GM21367 (cell line): ENCODE measurements around the gene GARIN5A.

Experiments used
- ATAC-seq: cut with Tn5 transposase; IDR thresholded peaks from one replicate; pipeline ENCODE4 v1.9.1; 2021; ENCODE audit not compliant: unreplicated experiment

GARIN5A gene

DNA sequence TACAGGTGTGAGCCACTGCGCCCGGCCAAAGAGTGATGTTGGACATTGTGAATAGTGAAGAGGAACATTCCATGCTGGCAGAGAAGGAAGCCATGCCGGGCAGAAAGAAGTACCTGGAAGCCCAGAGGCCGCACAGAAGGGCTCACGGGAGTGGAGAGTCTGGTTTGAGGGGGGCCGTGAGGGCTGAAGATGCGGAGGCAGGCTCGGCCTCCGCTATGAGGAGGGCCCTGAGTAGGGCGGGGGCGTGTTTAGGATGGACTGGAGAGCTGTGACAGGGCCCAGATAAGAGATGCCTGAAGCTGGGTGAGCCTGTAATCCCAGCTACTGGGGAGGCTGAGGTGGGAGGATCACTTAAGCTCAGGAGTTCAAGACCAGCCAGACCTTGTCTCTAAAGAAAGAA is 32.7 kb upstream of the GARIN5A start:
- ATAC-seq: no peak

DNA sequence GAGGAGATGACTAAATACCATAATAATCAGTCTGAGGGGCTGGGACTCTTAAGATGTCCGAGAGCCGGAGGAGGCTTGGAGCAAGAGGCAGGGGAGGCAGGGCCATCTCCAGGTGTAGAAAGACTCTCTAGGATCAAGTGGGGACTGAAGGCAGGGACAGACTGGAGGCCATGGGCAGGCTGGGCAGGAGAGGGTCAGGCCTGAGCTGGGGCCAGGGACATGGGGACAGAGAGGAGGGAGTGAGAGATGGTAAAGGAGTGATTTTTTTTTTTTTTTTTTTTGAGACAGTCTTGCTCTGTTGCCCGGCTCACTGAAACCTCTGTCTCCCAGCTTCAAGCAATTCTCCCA is 32.2 kb upstream of the GARIN5A start:
- no peak for ATAC-seq

DNA sequence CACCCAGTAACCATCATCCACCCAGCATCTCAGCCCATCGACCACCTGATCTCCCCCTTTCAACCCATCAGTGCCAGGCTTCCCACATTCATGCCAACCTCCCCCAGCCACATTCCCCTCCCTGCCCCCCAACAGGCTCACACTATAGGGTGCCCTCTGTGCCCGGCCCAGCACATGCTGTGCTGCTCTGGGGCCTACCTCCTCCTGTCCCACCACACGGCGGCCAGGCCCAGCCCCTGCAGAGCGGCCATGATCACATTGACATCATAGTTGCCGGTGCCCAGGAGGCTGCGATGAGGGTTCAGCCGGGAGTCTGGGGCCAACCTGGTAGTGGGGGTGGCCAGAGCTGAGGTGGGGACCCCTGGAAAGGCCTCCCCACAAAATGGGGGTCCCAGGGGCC is 30.7 kb upstream of the GARIN5A start:
- no peak for ATAC-seq

DNA sequence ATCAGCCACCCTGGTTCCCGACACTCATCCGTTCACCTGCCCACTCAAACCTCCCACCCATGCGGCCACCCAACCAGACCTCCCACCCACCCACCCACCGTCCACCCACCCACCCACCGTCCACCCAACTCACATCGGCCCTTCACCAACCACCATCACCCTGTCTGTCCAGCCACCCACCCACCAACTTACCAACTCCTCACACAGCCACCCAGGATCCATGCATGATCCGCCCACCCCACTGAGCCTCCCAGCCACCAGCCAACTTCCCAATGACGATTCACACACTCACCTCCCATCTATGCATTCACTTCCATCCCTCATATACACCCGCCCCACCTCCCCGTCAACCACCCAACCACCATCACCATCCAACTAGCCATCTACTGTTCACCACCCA is 30.1 kb upstream of the GARIN5A start:
- ATAC-seq: no peak

DNA sequence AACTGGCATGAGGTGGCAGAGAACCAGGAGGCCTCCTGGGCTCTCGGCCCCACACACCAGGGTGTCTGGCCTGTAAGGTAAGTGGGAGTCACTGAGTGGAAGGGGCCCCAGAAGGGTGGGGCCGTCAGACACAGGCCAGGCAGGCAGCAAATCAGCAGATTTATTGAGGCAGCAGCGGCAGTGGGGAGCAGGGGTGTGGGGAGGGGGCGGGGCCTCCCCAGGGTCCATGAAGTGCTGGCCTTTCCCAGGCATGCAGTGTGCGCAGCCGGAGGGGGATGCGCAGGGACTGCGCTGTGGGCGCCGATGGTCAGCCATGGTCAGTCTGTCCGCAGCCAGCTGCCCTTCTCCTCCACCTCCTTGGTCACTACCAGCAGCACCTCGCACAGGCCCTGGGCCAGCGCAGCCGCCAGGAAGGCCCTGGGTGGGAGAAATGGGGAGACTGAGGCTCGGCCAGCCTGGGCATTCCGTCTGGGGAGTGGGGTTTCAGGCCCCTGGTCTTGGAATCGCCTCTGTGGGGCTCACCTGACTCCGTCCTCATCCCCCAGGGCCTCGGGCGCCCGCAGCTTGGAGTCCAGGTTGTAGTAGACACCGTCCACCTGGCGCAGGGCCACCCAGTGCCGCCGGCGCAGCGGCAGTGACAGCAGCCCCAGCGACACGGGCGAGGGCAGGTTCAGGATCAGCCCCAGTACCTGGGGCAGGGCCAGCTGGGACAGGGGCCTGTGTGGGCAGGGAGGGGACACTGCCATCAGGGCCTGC is 29.4 kb upstream of the GARIN5A start:
- no peak for ATAC-seq

DNA sequence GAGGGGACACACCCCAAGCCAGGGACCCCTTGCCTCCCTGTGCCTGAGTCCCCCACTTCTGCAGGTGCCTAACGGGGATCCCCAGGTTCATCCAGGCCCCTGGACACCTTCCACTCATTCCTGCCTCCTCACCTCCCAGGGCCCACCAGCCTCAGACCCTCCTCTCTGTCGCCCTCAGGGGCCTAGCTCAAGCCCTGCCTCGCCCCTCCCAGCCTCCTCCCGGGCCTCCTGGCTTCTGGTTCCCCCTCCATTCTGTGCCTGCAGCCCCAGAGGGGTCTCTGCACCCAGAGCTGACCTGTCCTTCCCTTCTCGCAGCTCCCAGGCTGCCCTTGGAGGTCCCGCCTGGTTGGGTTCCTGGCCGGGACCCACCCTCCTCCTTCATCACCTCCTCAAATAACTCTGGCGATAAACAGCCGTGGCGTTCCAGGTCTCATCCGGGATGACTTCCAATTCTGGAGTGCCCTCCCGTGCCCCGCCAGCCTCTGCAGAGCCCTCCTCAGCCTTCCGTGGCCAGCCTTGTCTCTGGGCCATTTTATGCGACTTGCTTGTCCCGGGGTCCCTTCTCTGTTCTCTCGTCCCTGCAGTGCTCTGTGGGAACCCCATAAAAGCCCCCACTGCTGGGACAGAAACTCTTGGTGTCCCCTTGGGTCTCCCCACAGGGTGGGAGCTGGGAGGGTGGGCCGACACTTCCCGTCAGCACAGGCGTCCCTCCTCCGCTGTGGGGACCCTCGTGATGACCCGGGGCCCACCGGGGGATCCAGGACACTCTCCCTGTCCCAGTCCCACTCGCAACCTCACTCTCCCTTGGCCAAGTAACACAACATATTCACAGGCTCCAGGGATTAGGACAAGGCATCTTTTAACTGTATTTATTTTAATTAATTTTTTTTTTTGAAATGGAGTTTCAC is 25.2 kb upstream of the GARIN5A start:
- no peak for ATAC-seq

DNA sequence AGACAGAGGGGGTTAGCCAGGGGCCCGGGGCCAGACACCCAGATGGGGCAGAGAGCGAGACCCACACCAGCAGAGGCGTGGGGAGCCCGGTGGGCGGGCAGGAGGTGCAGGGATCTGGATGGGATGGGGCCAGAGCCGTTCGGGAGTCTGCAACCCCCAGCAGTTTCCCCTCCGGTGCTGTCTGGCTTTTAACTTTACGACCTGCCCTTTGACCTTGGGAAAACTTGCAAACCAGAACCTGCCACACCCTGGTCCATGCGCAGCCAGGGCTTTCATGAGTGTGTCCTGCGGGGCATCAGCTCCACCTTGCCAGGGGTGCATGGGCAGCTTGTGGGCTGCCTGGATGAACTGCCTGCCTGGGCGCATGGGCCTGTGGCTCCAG is 24.5 kb upstream of the GARIN5A start:
- no peak for ATAC-seq

DNA sequence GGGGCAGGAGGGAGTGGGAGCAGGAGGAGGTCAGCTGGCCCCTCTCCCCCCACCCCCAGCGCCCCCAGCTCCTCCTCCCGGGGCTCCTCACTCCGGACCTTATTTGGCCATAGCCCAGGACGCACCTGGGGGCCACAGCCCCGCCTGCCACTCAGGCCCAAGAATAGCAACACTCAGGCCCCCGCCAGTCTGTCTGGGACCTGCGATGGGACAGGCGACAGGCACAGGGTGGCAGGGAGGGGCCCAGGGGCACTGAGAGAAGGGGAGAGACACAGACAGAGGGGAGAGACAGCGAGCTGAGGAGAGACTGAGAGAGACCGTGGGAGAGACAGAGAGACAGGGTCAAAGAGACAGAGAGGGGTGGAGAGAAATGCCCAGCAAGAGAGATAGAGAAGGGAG is 24.1 kb upstream of the GARIN5A start:
- ATAC-seq: no peak

DNA sequence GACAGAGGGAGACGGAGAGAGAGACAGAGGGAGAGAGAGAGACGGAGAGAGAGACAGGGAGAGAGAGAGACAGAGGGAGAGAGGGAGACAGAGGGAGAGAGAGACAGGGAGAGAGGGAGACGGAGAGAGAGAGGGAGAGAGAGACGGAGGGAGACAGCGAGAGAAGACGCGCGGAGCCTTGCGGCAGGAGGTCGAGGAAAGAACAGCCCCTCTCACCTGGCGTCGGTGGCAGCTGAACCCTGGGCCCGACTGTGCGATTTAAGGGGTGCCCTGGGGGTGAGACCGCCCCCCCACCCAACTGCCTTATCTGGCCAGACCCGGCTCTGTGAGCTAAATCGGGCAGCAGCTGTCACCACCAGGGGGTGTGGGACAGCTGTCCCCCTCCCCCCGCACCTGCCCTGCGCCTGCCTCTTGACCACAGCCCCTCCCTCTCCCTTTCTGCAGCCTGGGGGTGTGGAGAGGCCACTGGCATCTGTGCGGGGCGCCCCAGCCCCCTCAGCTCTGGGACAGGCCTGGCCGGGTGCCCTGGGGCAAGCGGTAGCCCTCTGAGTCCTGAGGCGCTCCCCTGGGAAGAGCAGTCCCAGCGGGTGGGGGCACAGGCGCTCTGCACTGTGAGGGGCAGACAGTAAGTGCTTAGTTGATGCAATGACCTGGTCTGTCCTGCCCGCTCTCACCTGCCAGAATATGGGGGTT is 23.6 kb upstream of the GARIN5A start:
- no peak for ATAC-seq

DNA sequence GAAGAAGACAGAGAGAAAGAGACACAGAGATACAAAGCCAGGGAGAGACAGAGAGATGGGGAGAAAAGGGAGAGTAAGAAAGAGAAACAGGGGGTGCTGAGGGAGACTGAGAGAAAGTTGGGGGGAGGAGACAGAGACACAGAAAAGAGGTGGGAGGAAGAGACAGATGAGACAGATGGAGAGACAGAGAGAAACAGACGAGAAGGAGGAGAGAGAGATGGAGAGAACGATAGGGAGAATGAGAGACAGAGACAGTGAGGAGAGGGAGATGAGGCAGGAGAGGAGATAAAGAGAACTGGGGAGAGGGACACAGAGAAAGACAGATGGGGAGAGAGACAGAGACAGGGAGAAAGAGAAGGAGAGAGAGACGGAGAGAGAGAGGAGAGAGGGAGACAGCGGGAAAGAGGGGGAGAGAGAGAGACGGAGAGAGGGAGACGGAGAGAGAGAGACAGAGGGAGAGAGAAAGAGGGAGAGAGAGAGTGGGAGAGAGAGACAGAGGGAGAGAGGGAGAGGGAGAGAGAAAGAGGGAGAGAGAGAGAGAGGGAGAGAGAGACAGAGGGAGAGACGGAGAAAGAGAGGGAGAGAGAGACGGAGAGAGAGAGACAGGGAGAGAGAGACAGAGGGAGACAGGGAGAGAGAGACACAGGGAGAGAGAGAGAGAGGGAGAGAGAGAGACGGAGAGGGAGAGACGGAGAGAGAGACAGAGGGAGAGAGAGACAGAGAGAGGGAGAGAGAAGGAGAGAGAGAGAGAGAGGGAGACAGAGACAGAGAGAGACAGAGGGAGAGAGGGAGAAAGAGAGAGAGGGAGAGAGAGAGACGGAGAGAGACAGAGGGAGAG is 21.8 kb upstream of the GARIN5A start:
- ATAC-seq: no peak

DNA sequence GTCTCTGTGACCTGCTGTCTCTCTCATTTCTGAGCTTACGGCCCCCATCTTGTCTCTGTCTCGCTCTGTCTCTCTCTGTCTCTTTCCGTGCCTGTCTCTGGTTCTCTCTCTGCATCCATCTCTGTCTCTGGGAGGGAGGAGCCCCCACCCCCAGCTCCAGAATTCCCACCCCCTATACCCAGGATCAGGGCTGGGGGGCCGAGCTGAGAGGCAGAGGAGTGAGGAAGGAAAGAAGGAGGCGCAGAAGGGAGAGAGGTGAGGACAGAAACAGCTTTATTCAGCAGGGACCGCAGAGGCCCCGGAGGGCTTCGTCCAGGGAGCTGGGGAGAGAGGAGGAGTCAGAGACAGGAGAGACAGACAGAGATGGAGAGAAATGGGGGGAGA is 20.4 kb upstream of the GARIN5A start:
- ATAC-seq: no peak

DNA sequence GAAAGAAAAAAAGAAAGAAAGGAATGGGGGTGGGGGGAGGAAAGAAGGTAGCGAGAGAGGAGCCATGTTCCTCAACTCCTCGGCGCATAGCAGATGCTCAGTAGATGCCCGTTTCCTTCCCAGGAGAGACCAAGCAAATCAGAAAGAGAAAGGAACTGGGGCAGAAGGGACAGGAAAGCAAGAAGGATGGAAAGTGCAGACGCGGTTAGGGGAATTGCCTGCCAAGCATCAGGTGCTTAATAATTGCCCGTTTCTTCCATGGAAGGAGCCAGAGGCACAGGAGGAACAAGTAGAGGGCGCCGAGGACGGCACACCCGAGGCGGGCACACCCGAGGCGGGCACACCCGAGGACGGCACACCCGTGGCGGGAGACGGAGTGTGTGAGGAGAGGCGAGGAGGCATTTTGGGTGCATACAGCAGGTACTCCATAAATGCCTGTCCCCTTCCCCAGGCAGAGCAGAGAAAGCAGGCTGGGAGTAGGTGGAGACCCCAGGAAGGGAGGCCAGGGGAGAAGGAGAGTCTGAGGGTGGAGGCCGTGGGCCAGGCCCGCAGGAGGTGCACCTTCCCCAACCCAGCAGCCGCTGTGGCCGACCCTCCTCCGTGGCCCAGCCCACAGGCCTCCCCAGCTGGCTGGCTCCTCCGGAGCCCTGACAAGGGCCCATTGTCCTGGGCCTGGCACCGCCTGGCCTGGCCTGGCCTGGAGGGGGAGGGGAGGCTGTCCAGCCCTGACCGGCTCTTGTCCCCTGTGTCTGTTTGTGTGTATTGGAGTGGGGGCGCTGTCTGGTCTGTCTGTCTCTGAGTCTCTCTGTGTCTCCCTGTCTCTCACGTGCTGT is 19.8 kb upstream of the GARIN5A start:
- ATAC-seq: no peak

DNA sequence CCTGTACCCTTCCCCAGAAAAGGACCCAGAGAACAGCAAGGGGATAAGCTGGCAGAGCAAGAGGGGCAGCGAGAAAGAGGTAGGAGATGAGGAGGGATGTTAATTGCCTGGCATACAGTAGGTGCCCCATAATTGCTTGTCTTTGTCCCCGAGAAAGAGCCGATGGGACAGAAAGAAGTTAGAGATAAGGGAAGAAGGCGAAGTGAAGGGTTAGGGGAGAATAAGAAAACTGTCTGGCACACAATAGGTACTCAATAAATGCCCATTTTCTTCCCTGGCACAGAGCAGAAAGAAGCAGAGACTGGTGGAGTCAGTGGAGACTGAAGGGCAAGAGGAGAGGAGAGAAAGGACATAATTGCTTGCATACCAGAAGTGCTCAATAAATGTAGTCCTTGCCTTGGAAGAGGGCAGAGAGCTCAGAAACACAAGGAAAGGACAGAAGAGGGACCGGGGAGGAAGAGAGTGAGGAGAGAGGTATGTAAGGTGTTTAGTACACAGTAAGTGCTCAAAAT is 18.4 kb upstream of the GARIN5A start:
- no peak for ATAC-seq

DNA sequence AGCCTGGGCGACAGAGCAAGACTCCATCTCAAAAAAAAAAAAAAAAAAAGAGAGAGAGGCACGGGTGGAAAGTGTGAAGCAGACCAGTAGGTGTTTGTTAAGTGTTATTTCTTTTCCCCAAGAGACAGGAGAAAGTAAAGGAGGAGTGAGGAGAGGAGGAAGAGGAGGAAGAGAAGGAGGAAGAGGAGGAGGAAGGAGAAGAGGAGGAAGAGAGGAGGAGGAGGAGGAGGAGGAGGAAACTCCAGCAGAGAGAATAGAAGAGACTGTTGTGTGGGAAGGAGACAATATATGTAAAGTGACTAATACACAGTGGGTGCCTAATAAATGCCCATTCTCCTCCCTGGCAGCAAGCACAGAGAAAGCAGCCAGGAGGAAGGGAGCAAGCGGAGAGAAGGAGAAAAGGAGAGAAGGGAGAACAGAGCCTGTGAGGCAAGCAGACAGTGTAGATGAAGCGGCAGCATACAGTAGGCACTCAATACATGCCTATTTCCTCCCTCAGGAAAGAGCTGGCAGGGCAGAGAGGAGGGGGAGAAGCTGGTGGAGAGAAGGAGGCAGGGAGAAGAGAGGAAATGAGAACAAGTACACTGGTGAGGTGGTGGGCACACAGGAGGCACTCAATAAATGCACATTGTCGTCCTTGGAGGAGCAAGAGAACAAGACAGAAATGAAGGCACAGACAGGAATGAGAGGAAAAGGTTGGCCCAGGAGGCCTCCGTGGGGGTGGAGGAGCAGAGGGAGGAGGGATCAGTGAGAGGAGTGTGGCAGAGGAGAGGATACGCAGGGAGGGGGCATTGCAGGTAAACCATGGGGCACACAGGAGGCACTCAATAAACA is 17.8 kb upstream of the GARIN5A start:
- no peak for ATAC-seq

DNA sequence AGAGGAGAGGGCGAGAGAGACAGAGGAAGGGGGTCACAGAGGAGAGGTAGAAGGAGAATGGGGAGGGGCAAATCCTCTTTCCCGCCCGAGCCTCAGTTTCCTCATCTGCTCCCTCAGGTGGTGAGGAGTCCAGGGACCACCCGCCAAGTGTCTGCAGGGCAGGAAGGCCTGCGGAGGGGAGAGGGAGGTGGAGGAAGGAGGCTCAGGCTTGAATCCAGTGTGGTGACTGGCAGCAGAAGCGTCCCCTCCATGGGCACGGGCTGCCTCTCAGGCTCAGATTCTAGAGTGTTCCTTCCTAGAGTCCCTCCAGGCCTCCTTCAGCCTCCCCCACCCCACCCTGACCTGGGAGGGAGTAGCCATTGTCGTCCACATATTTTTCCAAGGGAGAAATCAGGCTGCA is 16.5 kb upstream of the GARIN5A start:
- no peak for ATAC-seq

DNA sequence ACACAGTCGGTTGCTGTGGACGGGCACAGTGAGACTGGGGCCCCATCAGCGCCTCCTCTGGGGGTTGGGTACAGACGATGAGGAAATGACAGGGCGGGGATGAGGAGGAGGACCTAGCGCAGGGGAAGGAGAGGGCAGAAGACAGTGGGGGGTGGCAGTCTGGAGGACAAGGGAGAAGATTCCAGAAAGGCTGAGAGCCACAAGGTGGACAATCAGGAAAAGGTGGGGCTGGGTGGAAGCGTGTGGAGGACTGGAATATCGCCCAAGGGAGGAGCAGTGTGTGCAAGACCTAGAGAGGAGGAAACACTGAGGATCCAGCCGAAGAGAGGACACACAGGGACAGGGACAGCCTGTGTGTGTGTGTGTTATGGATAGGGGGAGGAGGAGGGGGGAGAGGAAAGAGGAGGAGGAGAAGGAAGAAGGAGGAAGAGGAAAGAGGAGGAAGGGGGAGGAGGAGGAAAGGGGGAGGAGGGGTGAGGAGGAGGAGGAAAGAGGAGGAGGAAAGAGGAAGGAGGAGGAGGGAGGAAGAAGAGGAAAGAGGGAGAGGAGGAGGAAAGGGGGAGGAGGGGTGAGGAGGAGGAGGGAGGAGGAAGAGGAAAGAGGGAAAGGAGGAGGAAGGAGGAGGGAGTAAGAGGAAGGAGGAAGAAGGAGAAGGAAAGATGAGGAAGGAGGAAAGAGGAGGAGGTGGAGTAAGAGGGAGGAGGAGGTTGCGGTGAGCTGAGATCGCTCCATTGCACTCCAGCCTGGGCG is 15.8 kb upstream of the GARIN5A start:
- ATAC-seq: no peak

DNA sequence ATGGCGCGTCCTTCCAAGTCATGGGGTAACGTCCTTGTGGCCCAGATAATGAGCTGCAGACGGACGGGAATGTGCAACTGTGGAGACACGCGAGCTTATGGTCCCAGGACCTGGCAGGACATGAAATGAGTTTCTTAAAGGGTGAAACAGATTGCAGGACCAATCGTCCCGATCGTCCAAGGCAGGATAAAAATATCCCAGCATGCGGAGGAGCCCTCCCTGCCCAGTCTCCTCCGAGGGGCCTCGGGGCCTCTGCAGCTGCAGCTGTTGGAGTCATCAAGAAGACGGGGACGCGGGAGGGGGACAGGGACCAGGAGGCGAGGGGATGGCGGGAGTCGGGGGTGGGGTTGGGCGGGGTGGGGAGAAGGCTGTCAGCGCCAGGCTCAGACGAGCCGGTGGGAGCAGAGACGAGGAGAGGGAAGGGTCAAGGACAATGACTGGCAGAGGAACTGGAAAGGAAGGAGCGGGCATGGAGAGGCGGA is 14.4 kb upstream of the GARIN5A start:
- no peak for ATAC-seq

DNA sequence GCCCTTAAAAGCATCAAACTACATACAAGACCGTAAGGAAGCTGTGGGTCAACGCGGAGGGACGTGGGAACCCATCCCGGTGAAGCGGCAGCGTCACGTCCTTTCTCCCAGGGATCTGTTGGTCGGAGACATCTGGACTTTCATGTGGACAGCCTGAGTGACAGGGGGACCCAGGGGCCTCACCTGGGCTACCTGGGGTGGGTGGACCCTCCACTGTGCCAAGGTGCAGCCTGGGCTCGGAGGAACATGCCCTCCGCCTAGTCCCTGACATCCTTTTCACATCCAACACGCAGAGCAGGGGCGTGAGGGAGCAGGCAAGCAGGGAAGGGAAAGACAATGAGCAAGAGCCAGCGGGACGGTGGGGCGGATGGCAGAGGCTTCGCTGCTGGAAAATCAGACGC is 13.8 kb upstream of the GARIN5A start:
- ATAC-seq: no peak
